Liver (tissue), 9 donors: ENCODE data around the gene EDN1. TPM values are rescaled to one million over a fixed set of nuclear protein-coding genes. Genes with fewer than 3 reads are reported as not detected.

Source experiments
- DNase-seq: peaks from one replicate; pipeline ENCODE4 v3.0.0-alpha.2; 2017; ENCODE audit warnings: low spot score
- H3K27ac ChIP-seq, 2 donors: one replicate each; pipeline ENCODE4 v1.7.0; 2013; ENCODE audit warnings: inconsistent platforms in 2 of 2, low read length in 2 of 2, control low read depth in 1 of 2, low read depth in 1 of 2, mild to moderate bottlenecking in 1 of 2
- H3K27me3 ChIP-seq, 4 donors: one replicate each; pipeline versions ENCODE4 v1.6.1 to v1.7.0; 2013; ENCODE audit warnings: low read length in 3 of 4, inconsistent platforms in 1 of 4, mild to moderate bottlenecking in 1 of 4, moderate library complexity in 1 of 4; ENCODE audit not compliant: control insufficient read depth in 4 of 4, insufficient read depth in 4 of 4
- H3K36me3 ChIP-seq, 4 donors: one replicate each; pipeline versions ENCODE4 v1.6.1 to v1.7.0; 2013; ENCODE audit warnings: low read length in 3 of 4, mild to moderate bottlenecking in 3 of 4, low read depth in 1 of 4, moderate library complexity in 1 of 4; ENCODE audit not compliant: control insufficient read depth in 4 of 4, insufficient read depth in 3 of 4
- H3K4me1 ChIP-seq, 4 donors: one replicate each; pipeline versions ENCODE4 v1.6.1 to v1.7.0; 2013; ENCODE audit warnings: low read length in 3 of 4, mild to moderate bottlenecking in 3 of 4, moderate library complexity in 1 of 4; ENCODE audit not compliant: control insufficient read depth in 4 of 4, insufficient read depth in 4 of 4
- H3K4me3 ChIP-seq, 3 donors: one replicate each; pipeline versions ENCODE4 v1.6.1 to v1.7.0; 2013; ENCODE audit warnings: low read length in 3 of 3, control low read depth in 1 of 3, low read depth in 1 of 3, mild to moderate bottlenecking in 1 of 3
- H3K9ac ChIP-seq, 2 donors: one replicate each; pipeline ENCODE4 v1.7.0; 2013; ENCODE audit warnings: low read length in 2 of 2, mild to moderate bottlenecking in 2 of 2, moderate library complexity in 2 of 2, control low read depth in 1 of 2, low read depth in 1 of 2
- H3K9me3 ChIP-seq, 4 donors: one replicate each; pipeline versions ENCODE4 v1.6.1 to v1.7.0; 2013; ENCODE audit warnings: low read length in 3 of 4; ENCODE audit not compliant: control insufficient read depth in 4 of 4
- ATF3 ChIP-seq: IDR thresholded peaks from 2 replicates; pipeline ENCODE4 v1.6.1; 2016; ENCODE audit warnings: antibody characterized with exemption
- CTCF ChIP-seq: fragments of 150-350 bp; IDR thresholded peaks from 2 replicates; pipeline ENCODE4 v1.5.1; 2017; ENCODE audit warnings: improper control_type of control experiment, low read depth, low read length; ENCODE audit not compliant: missing input control
- EGR1 ChIP-seq, 2 donors: IDR thresholded peaks; 2 replicates each; pipeline ENCODE4 v1.6.1; 2016 to 2018; ENCODE audit warnings: antibody characterized with exemption in 2 of 2, low read depth in 2 of 2
- FOXA1 ChIP-seq: IDR thresholded peaks from 2 replicates; pipeline ENCODE4 v1.6.1; 2016; ENCODE audit warnings: antibody characterized with exemption
- FOXA2 ChIP-seq: IDR thresholded peaks from 2 replicates; pipeline ENCODE4 v1.6.1; 2016; ENCODE audit warnings: antibody characterized with exemption
- GABPA ChIP-seq, 2 donors: IDR thresholded peaks in 1 of 2; conservative IDR thresholded peaks in 1 of 2; 2 replicates each; pipeline ENCODE4 v1.6.1; 2016; ENCODE audit warnings: antibody characterized with exemption in 2 of 2, mild to moderate bottlenecking in 1 of 2, moderate library complexity in 1 of 2
- HNF4A ChIP-seq, 2 donors: conservative IDR thresholded peaks; 2 replicates each; pipeline ENCODE4 v1.6.1; 2016; ENCODE audit warnings: antibody characterized with exemption in 2 of 2, mild to moderate bottlenecking in 2 of 2
- HNF4G ChIP-seq: IDR thresholded peaks from 2 replicates; pipeline ENCODE4 v1.6.1; 2016; ENCODE audit warnings: antibody characterized with exemption
- JUND ChIP-seq, 2 donors: IDR thresholded peaks; 2 replicates each; pipeline ENCODE4 v1.6.1; 2016; ENCODE audit warnings: antibody characterized with exemption in 2 of 2
- MAX ChIP-seq: IDR thresholded peaks from 2 replicates; pipeline ENCODE4 v1.6.1; 2016; ENCODE audit warnings: antibody characterized with exemption
- NR2F2 ChIP-seq: IDR thresholded peaks from 2 replicates; pipeline ENCODE4 v1.6.1; 2016; ENCODE audit warnings: antibody characterized with exemption
- RAD21 ChIP-seq, 2 donors: IDR thresholded peaks; 2 replicates each; pipeline ENCODE4 v1.6.1; 2016; ENCODE audit warnings: antibody characterized with exemption in 2 of 2, mild to moderate bottlenecking in 2 of 2
- REST ChIP-seq: IDR thresholded peaks from 2 replicates; pipeline ENCODE4 v1.6.1; 2016; ENCODE audit warnings: antibody characterized with exemption, mild to moderate bottlenecking
- RXRA ChIP-seq, 2 donors: IDR thresholded peaks; 2 replicates each; pipeline ENCODE4 v1.6.1; 2017 to 2018; ENCODE audit warnings: antibody characterized with exemption in 2 of 2, mild to moderate bottlenecking in 1 of 2
- SP1 ChIP-seq: IDR thresholded peaks from 2 replicates; pipeline ENCODE4 v1.6.1; 2018; ENCODE audit warnings: antibody characterized with exemption, mild to moderate bottlenecking
- TAF1 ChIP-seq: conservative IDR thresholded peaks from 2 replicates; pipeline ENCODE4 v1.6.1; 2016; ENCODE audit warnings: antibody characterized with exemption, mild to moderate bottlenecking
- YY1 ChIP-seq: IDR thresholded peaks from 2 replicates; pipeline ENCODE4 v1.6.1; 2016; ENCODE audit warnings: antibody characterized with exemption, mild to moderate bottlenecking
- ZBTB33 ChIP-seq: IDR thresholded peaks from 2 replicates; pipeline ENCODE4 v1.6.1; 2016; ENCODE audit warnings: antibody characterized with exemption
- WGBS: extraction: QIAGEN DNeasy Blood & Tissue Kit; methylation state at CpG from one replicate; pipeline ENCODE4 v1.1.7; 2013; 5-methylcytosine and 5-hydroxymethylcytosine counted together
- polyA plus RNA-seq, 2 donors: library from polyadenylated mRNA; stranded (reverse) in 1 of 2; unstranded in 1 of 2; fragments of 200-250 nt in 1 of 2; fragments of >200 nt in 1 of 2; fragmentation: Nextera tagmentation in 1 of 2; extraction: Ambion mirVana in 1 of 2; gene quantifications; one replicate each; pipeline versions ENCODE4 v1.2.1 to v1.2.3, GENCODE V29; 2013 to 2015
- total RNA-seq, 2 donors: library from RNA; depleted of rRNA; stranded (reverse); fragments of >200 nt; gene quantifications; one replicate each; pipeline ENCODE4 v1.2.3, GENCODE V29; 2014
- donor health status: healthy.
- donor health status: healthy.
- donor health status: healthy.
- donor health status: healthy.
- donor health status: healthy.

EDN1 gene
- total and polyA plus RNA-seq, 4 donors: 0.70 to 1.2 (median 1.0) TPM

- no peaks in the 10 kb centered on the region for H3K9me3 ChIP-seq
- no peaks in the 10 kb centered on the region for H3K36me3 ChIP-seq
- no peaks in the 10 kb centered on the region for H3K27me3 ChIP-seq
- no peaks in the 10 kb centered on the region for H3K4me1 ChIP-seq
- WGBS: 92% methylated on average over 2 of the region's 2 CpGs
- TF ChIP-seq RAD21 (IDR thresholded peaks at IDR 0.05) (no peak), HNF4A (conservative IDR thresholded peaks at IDR 0.05) (no peak), SP1 (no peak), CTCF (no peak), RXRA (IDR thresholded peaks at IDR 0.05) (no peak), YY1 (no peak)
- no peak overlapping the region for H3K9ac ChIP-seq
- no peak overlapping the region for H3K4me3 ChIP-seq
- H3K27ac ChIP-seq: no peak overlapping the region
- no peak for DNase-seq
Measured at GRCh38 chr6:12265791-12266190, 24.4 kb upstream of the EDN1 start.

- Histone ChIP-seq H3K4me3 (no peak overlapping the region), H3K36me3 (no peaks in the 10 kb centered on the region), H3K27me3 (no peaks in the 10 kb centered on the region), H3K4me1 (no peaks in the 10 kb centered on the region), H3K27ac (no peak overlapping the region), H3K9me3 (peaks cover 0 to 2% (median 0%) of the 10 kb centered on the region in 4 donors), H3K9ac (no peak overlapping the region)
- 86% methylated on average over 2 of the region's 2 CpGs for WGBS
- DNase-seq: no peak
- TF ChIP-seq FOXA2: no peak
- no peak for TF ChIP-seq RXRA (IDR thresholded peaks at IDR 0.05)
- no peak for TF ChIP-seq HNF4G
- TF ChIP-seq RAD21 (IDR thresholded peaks at IDR 0.05): no peak
- no peak for TF ChIP-seq TAF1
- TF ChIP-seq YY1: no peak
- no peak for TF ChIP-seq CTCF
- no peak for TF ChIP-seq ATF3
- no peak for TF ChIP-seq NR2F2
- TF ChIP-seq FOXA1: no peak
- TF ChIP-seq HNF4A (conservative IDR thresholded peaks at IDR 0.05): no peak
- no peak for TF ChIP-seq GABPA (IDR thresholded peaks at IDR 0.05 in 1 of 2, conservative IDR thresholded peaks at IDR 0.05 in 1 of 2)
- TF ChIP-seq ZBTB33: no peak
- no peak for TF ChIP-seq MAX
- TF ChIP-seq SP1: no peak
- TF ChIP-seq JUND (IDR thresholded peaks at IDR 0.05): no peak
- TF ChIP-seq REST: no peak
- no peak for TF ChIP-seq EGR1 (IDR thresholded peaks at IDR 0.05; ENCODE audit: low read depth in 2 of 2)
Measured at GRCh38 chr6:12266571-12266970, 23.6 kb upstream of the EDN1 start.
